ENCODE results near the gene MYO1E. TPM values are rescaled to one million over a fixed set of nuclear protein-coding genes. Genes with fewer than 3 reads are reported as not detected.

MYO1E gene
- total and polyA plus RNA-seq, 4 donors: 6.7 to 70.9 (median 21.6) TPM

- TF ChIP-seq, protein P1, sequence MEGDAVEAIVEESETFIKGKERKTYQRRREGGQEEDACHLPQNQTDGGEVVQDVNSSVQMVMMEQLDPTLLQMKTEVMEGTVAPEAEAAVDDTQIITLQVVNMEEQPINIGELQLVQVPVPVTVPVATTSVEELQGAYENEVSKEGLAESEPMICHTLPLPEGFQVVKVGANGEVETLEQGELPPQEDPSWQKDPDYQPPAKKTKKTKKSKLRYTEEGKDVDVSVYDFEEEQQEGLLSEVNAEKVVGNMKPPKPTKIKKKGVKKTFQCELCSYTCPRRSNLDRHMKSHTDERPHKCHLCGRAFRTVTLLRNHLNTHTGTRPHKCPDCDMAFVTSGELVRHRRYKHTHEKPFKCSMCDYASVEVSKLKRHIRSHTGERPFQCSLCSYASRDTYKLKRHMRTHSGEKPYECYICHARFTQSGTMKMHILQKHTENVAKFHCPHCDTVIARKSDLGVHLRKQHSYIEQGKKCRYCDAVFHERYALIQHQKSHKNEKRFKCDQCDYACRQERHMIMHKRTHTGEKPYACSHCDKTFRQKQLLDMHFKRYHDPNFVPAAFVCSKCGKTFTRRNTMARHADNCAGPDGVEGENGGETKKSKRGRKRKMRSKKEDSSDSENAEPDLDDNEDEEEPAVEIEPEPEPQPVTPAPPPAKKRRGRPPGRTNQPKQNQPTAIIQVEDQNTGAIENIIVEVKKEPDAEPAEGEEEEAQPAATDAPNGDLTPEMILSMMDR (IDR thresholded peaks at IDR 0.05; ENCODE audit: low read depth, low read length, missing input control): no peak
- no peak for TF ChIP-seq ZBTB33 (IDR thresholded peaks at IDR 0.05)
Measured at GRCh38 chr15:59177317-59177660, 195.4 kb downstream of the MYO1E start (continued).

GRCh38 chr15:59176653-59177316, 195.9 kb downstream of the MYO1E start:
- Histone ChIP-seq H3K9me3 (ENCODE audit: control insufficient read depth in 4 of 4, low read length in 3 of 4) (peaks cover 0 to under 1% (median 0%) of the 10 kb centered on the region in 4 donors), H3K4me1 (ENCODE audit: control insufficient read depth in 4 of 4, insufficient read depth in 4 of 4, low read length in 3 of 4) (no peaks in the 10 kb centered on the region), H3K27me3 (ENCODE audit: control insufficient read depth in 4 of 4, insufficient read depth in 4 of 4, low read length in 3 of 4) (no peaks in the 10 kb centered on the region), H3K4me3 (ENCODE audit: low read depth in 1 of 3, low read length in 3 of 3) (no peak overlapping the region), H3K27ac (ENCODE audit: low read depth in 1 of 2, low read length in 2 of 2) (no peak overlapping the region), H3K36me3 (ENCODE audit: control insufficient read depth in 4 of 4, insufficient read depth in 3 of 4, low read depth in 1 of 4, low read length in 3 of 4) (peaks cover 1 to 45% (median 17%) of the 10 kb centered on the region in 4 donors), H3K9ac (ENCODE audit: low read depth in 1 of 2, low read length in 2 of 2) (no peak overlapping the region)
- TF ChIP-seq, protein P1 (IDR thresholded peaks at IDR 0.05; ENCODE audit: low read depth, low read length, missing input control): no peak
- TF ChIP-seq HNF4A (conservative IDR thresholded peaks at IDR 0.05) (no peak), GABPA (IDR thresholded peaks at IDR 0.05 in 1 of 2, conservative IDR thresholded peaks at IDR 0.05 in 1 of 2) (no peak), REST (IDR thresholded peaks at IDR 0.05) (no peak), RXRA (IDR thresholded peaks at IDR 0.05) (no peak), FOXA2 (IDR thresholded peaks at IDR 0.05) (no peak), HNF4G (IDR thresholded peaks at IDR 0.05) (no peak), ZBTB33 (IDR thresholded peaks at IDR 0.05) (no peak)
- TF ChIP-seq, protein P2, sequence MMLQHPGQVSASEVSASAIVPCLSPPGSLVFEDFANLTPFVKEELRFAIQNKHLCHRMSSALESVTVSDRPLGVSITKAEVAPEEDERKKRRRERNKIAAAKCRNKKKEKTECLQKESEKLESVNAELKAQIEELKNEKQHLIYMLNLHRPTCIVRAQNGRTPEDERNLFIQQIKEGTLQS (IDR thresholded peaks at IDR 0.05): no peak
- DNase-seq (ENCODE audit: low spot score): no peak
- WGBS: 89% methylated on average over 9 of the region's 9 CpGs

Data from liver (tissue), 9 donors.